H1 (cell line): ENCODE measurements around the gene TRAF3IP3. TPM values are rescaled to one million over a fixed set of nuclear protein-coding genes. Genes with fewer than 3 reads are reported as not detected.

ENCODE experiments used
- CTCF ChIA-PET: fragments of 300-600 bp; sonication (Branson Sonifier 250); formaldehyde crosslinking; loops from one replicate; lab custom pipeline; 2021; ENCODE audit not compliant: partially characterized antibody; lab: Charles Lee
- POLR2A ChIA-PET: fragments of 300-600 bp; sonication (Branson Sonifier 250); formaldehyde crosslinking; loops from one replicate; lab custom pipeline; 2021; ENCODE audit warnings: inconsistent platforms; ENCODE audit not compliant: partially characterized antibody; lab: Charles Lee
- DNase-seq, 2 experiments: peaks; one replicate each; pipeline versions ENCODE4 v3.0.0 to v3.0.0-alpha.2; 2010 to 2022; ENCODE audit warnings: low spot score in 2 of 2, low read depth in 1 of 2, mixed read lengths in 1 of 2
- FAIRE-seq: peaks from 2 replicates; lab custom pipeline; 2011; peaks lifted over from hg19 to GRCh38; lab: Jason Lieb, UNC
- H2AFZ ChIP-seq: 2 replicates; pipeline ENCODE4 v1.8.1; 2012; ENCODE audit warnings: low read length, inconsistent platforms
- H2AK5ac ChIP-seq: 2 replicates; pipeline ENCODE4 v1.6.1; 2013; ENCODE audit warnings: low read depth, low read length
- H2BK120ac ChIP-seq: replicated peaks from 2 replicates; pipeline ENCODE3; 2013; ENCODE audit warnings: low read depth, low read length, inconsistent platforms
- H2BK12ac ChIP-seq: 2 replicates; pipeline ENCODE4 v1.6.1; 2013; ENCODE audit warnings: low read depth, low read length
- H2BK15ac ChIP-seq: 2 replicates; pipeline ENCODE4 v1.6.1; 2013; ENCODE audit warnings: low read length
- H2BK20ac ChIP-seq: 2 replicates; pipeline ENCODE4 v1.6.1; 2013; ENCODE audit warnings: low read length
- H2BK5ac ChIP-seq: 2 replicates; pipeline ENCODE4 v1.6.1; 2013; ENCODE audit warnings: low read depth, low read length
- H3K14ac ChIP-seq: 2 replicates; pipeline ENCODE4 v1.6.1; 2013; ENCODE audit warnings: inconsistent platforms; ENCODE audit not compliant: insufficient read length
- H3K18ac ChIP-seq: 2 replicates; pipeline ENCODE4 v1.6.1; 2013; ENCODE audit warnings: low read length; ENCODE audit errors: extremely low read depth
- H3K23ac ChIP-seq: 2 replicates; pipeline ENCODE4 v1.6.1; 2013; ENCODE audit warnings: inconsistent platforms; ENCODE audit not compliant: insufficient read length
- H3K23me2 ChIP-seq: 2 replicates; pipeline ENCODE4 v1.6.1; 2013; ENCODE audit warnings: low read depth, low read length
- H3K27ac ChIP-seq: 2 replicates; pipeline ENCODE4 v1.6.1; 2011; ENCODE audit warnings: low read depth, low read length, inconsistent platforms
- H3K27me3 ChIP-seq, 4 experiments: replicated peaks in 1 of 4; 1 replicate in 1 of 4; 2 replicates in 3 of 4; pipeline versions ENCODE4 v1.6.1 to v1.8.1; 2011 to 2013; ENCODE audit warnings: low read length in 3 of 4, mild to moderate bottlenecking in 3 of 4, inconsistent platforms in 2 of 4, mixed read lengths in 2 of 4, moderate library complexity in 1 of 4; ENCODE audit not compliant: control insufficient read depth in 3 of 4, insufficient read depth in 3 of 4; ENCODE audit errors: extremely low read depth in 1 of 4
- H3K36me3 ChIP-seq, 4 experiments: 2 replicates each; pipeline versions ENCODE4 v1.6.1 to v1.8.1; 2011 to 2013; ENCODE audit warnings: mild to moderate bottlenecking in 4 of 4, low read length in 3 of 4, moderate library complexity in 2 of 4, control low read depth in 1 of 4, inconsistent platforms in 1 of 4; ENCODE audit not compliant: insufficient read depth in 4 of 4, control insufficient read depth in 2 of 4
- H3K4ac ChIP-seq: replicated peaks from 2 replicates; pipeline ENCODE3; 2013; ENCODE audit warnings: low read length, low read depth, mixed read lengths, inconsistent platforms; ENCODE audit not compliant: insufficient read length
- H3K4me1 ChIP-seq, 4 experiments: replicated peaks in 1 of 4; 1 replicate in 1 of 4; 2 replicates in 3 of 4; pipeline versions ENCODE4 v1.6.1 to v1.8.1; 2011 to 2013; ENCODE audit warnings: low read length in 3 of 4, inconsistent platforms in 2 of 4, mixed read lengths in 1 of 4; ENCODE audit not compliant: insufficient read depth in 4 of 4, control insufficient read depth in 3 of 4
- H3K4me2 ChIP-seq, 2 experiments: 2 replicates each; pipeline versions ENCODE4 v1.6.1 to v1.8.1; 2011 to 2013; ENCODE audit warnings: low read depth in 2 of 2, low read length in 2 of 2, control low read depth in 1 of 2, inconsistent platforms in 1 of 2, mild to moderate bottlenecking in 1 of 2; ENCODE audit not compliant: insufficient read depth in 1 of 2
- H3K4me3 ChIP-seq, 4 experiments: fragments of 200-600, 300-600 bp in 1 of 4; sonication (generic), shearing (Covaris generic), sonication (Bioruptor Twin) in 1 of 4; 2 replicates each; pipeline versions ENCODE4 v1.5.1 to v1.8.1; 2011 to 2016; ENCODE audit warnings: low read length in 4 of 4, low read depth in 3 of 4, control low read depth in 2 of 4, inconsistent platforms in 2 of 4, mild to moderate bottlenecking in 2 of 4, mixed read lengths in 1 of 4, moderate library complexity in 1 of 4; ENCODE audit not compliant: insufficient read depth in 2 of 4; ENCODE audit errors: extremely low read depth in 1 of 4
- H3K56ac ChIP-seq: replicated peaks from 2 replicates; pipeline ENCODE3; 2013; ENCODE audit warnings: low read depth, mild to moderate bottlenecking, mixed read lengths, low read length, inconsistent platforms; ENCODE audit not compliant: insufficient read length
- H3K79me1 ChIP-seq: 2 replicates; pipeline ENCODE4 v1.6.1; 2013; ENCODE audit warnings: low read depth, low read length, control low read depth
- H3K79me2 ChIP-seq, 2 experiments: 2 replicates each; pipeline versions ENCODE4 v1.6.1 to v1.8.1; 2012 to 2013; ENCODE audit warnings: low read length in 2 of 2, mild to moderate bottlenecking in 2 of 2, inconsistent platforms in 1 of 2; ENCODE audit not compliant: insufficient read depth in 2 of 2, control insufficient read depth in 1 of 2
- H3K9ac ChIP-seq, 4 experiments: replicated peaks in 1 of 4; 1 replicate in 1 of 4; 2 replicates in 3 of 4; pipeline versions ENCODE4 v1.6.1 to v1.8.1; 2011 to 2013; ENCODE audit warnings: low read depth in 3 of 4, low read length in 3 of 4, control low read depth in 2 of 4, mild to moderate bottlenecking in 2 of 4, moderate library complexity in 2 of 4, inconsistent platforms in 1 of 4; ENCODE audit errors: extremely low read depth in 1 of 4
- H3K9me3 ChIP-seq, 2 experiments: 2 replicates each; pipeline versions ENCODE4 v1.6.1 to v1.8.1; 2012 to 2013; ENCODE audit warnings: mild to moderate bottlenecking in 2 of 2, moderate library complexity in 2 of 2, control low read depth in 1 of 2, inconsistent platforms in 1 of 2, low read depth in 1 of 2, low read length in 1 of 2, mixed read lengths in 1 of 2; ENCODE audit not compliant: insufficient read depth in 2 of 2
- H4K20me1 ChIP-seq, 2 experiments: replicated peaks in 1 of 2; 2 replicates each; pipeline versions ENCODE3 to v1.8.1; 2011 to 2013; ENCODE audit warnings: inconsistent platforms in 2 of 2, low read length in 2 of 2, mild to moderate bottlenecking in 1 of 2; ENCODE audit not compliant: insufficient read depth in 2 of 2, control insufficient read depth in 1 of 2
- H4K5ac ChIP-seq: 2 replicates; pipeline ENCODE4 v1.6.1; 2013; ENCODE audit warnings: low read length, low read depth, mixed read lengths, inconsistent platforms; ENCODE audit not compliant: insufficient read length
- H4K8ac ChIP-seq: 2 replicates; pipeline ENCODE4 v1.8.0; 2013; ENCODE audit warnings: mild to moderate bottlenecking, moderate library complexity, low read length, inconsistent platforms; ENCODE audit not compliant: insufficient read depth; ENCODE audit errors: extremely low read depth
- H4K91ac ChIP-seq: replicated peaks from 2 replicates; pipeline ENCODE3; 2013; ENCODE audit warnings: low read length, mixed read lengths, inconsistent platforms; ENCODE audit not compliant: insufficient read length
- CHD1 ChIP-seq: IDR thresholded peaks from 2 replicates; pipeline ENCODE4 v1.6.1; 2012; ENCODE audit warnings: low read depth, low read length, improper control_type of control experiment
- CREB1 ChIP-seq: IDR thresholded peaks from 2 replicates; pipeline ENCODE4 v1.6.1; 2012; ENCODE audit warnings: inconsistent platforms
- CTBP2 ChIP-seq: IDR thresholded peaks from 2 replicates; pipeline ENCODE4 v1.7.0; 2011; ENCODE audit warnings: borderline replicate concordance, mild to moderate bottlenecking, moderate library complexity, mixed read lengths, low read length; ENCODE audit not compliant: insufficient read depth, insufficient read length
- KDM1A ChIP-seq: fragments of 200-600, 300-600 bp; sonication (generic); IDR thresholded peaks from 2 replicates; pipeline ENCODE4 v1.7.1; 2016; ENCODE audit warnings: mild to moderate bottlenecking, low read length, borderline replicate concordance
- MAFK ChIP-seq: IDR thresholded peaks from 2 replicates; pipeline ENCODE4 v1.6.1; 2012; ENCODE audit warnings: low read depth, mild to moderate bottlenecking, improper control_type of control experiment, low read length
- MAX ChIP-seq: IDR thresholded peaks from 2 replicates; pipeline ENCODE4 v1.6.1; 2012; ENCODE audit warnings: inconsistent platforms
- POLR2A ChIP-seq, 2 experiments: IDR thresholded peaks; 1 replicate in 1 of 2; 2 replicates in 1 of 2; pipeline ENCODE4 v1.6.1; 2011; ENCODE audit warnings: low read depth in 2 of 2, low read length in 2 of 2, mild to moderate bottlenecking in 2 of 2; ENCODE audit errors: control extremely low read depth in 1 of 2
- RBBP5 ChIP-seq: IDR thresholded peaks from 2 replicates; pipeline ENCODE4 v1.7.1; 2012; ENCODE audit warnings: low read depth, mild to moderate bottlenecking, inconsistent platforms, low read length, moderate library complexity, borderline replicate concordance
- RFX5 ChIP-seq: IDR thresholded peaks from 2 replicates; pipeline ENCODE4 v1.6.1; 2011; ENCODE audit warnings: low read depth, low read length, improper control_type of control experiment, borderline replicate concordance
- SRF ChIP-seq: IDR thresholded peaks from 2 replicates; pipeline ENCODE4 v1.6.1; 2011; ENCODE audit warnings: mild to moderate bottlenecking, low read depth, low read length, moderate library complexity
- TBP ChIP-seq: IDR thresholded peaks from 2 replicates; pipeline ENCODE4 v1.6.1; 2011; ENCODE audit warnings: low read depth, low read length, improper control_type of control experiment
- ZNF274 ChIP-seq: IDR thresholded peaks from 2 replicates; pipeline ENCODE4 v1.7.0; 2012; ENCODE audit warnings: low read length, borderline replicate concordance; ENCODE audit errors: extremely low read depth
- WGBS, 2 experiments: shearing (Covaris generic) in 1 of 2; methylation state at CpG; one replicate each; pipeline versions ENCODE4 v1.1.6 to v1.1.7; 2013 to 2015; ENCODE audit warnings: low lambda C conversion rate in 2 of 2, mixed read lengths in 2 of 2, inconsistent platforms in 1 of 2, low coverage in 1 of 2, missing lambda C conversion rate in 1 of 2; ENCODE audit not compliant: insufficient replicate concordance in 2 of 2, insufficient coverage in 1 of 2, insufficient read length in 1 of 2; ENCODE audit errors: extremely low coverage in 1 of 2, missing lambda C conversion rate in 1 of 2; 5-methylcytosine and 5-hydroxymethylcytosine counted together
- polyA plus RNA-seq, 7 experiments: library from polyadenylated mRNA; depleted of rRNA in 3 of 7; stranded (reverse) in 5 of 7; unstranded in 2 of 7; fragments of >200 nt in 5 of 7; fragments of 200-250 nt in 2 of 7; gene quantifications; 1 replicate in 5 of 7; 2 replicates in 1 of 7; 4 replicates in 1 of 7; pipeline versions ENCODE4 v1.2.1 to v1.2.3, GENCODE V29; 2011 to 2013; ENCODE audit warnings: missing spikeins in 2 of 7, mixed read lengths in 2 of 7
- total RNA-seq: library from RNA; stranded (reverse); fragmentation: NEBNext Ultra II Directional; extraction: Animal tissue kit (Norgen Biotek cat#: 25700); gene quantifications from 2 replicates; pipeline ENCODE4 v1.2.1, GENCODE V29; 2021
- TF ChIP-seq, protein P1 (sequence below): IDR thresholded peaks from 2 replicates; pipeline ENCODE4 v1.6.1; 2012; ENCODE audit warnings: inconsistent platforms

Gene TRAF3IP3
- total and polyA plus RNA-seq, 2 of the 8 experiments (the other 6 are each of a cell fraction or from before 2014, with no cell fraction given), result not detected

- Histone ChIP-seq H3K4me2 (no peak overlapping the region), H3K9me3 (no peaks in the 10 kb centered on the region), H3K27ac (no peak overlapping the region), H4K5ac (no peak overlapping the region), H3K14ac (no peak overlapping the region), H2BK5ac (no peak overlapping the region), H3K9ac (no peak overlapping the region), H3K4me1 (0 out of 7 replicates have a peak, but pooled peaks cover 0 to 3% (median 0%) of the 10 kb centered on the region in 4 experiments), H4K8ac (no peak overlapping the region), H2BK120ac (no peak overlapping the region), H3K27me3 (no peaks in the 10 kb centered on the region; a peak in 1 of 7 replicates), H4K20me1 (no peaks in the 10 kb centered on the region), H3K79me2 (no peaks in the 10 kb centered on the region), H3K18ac (no peak overlapping the region), H2BK20ac (no peak overlapping the region), H3K4ac (no peak overlapping the region), H3K23ac (no peak overlapping the region), H2BK15ac (no peak overlapping the region), H2AK5ac (no peak overlapping the region), H4K91ac (no peak overlapping the region), H2BK12ac (no peak overlapping the region), H3K56ac (no peak overlapping the region), H3K23me2 (no peaks in the 10 kb centered on the region), H3K36me3 (no peaks in the 10 kb centered on the region), H3K79me1 (no peaks in the 10 kb centered on the region), H3K4me3 (no peak overlapping the region), H2AFZ (no peak overlapping the region)
- WGBS, 2 experiments, result 83% methylated on average over 8 of the region's 8 CpGs; no CpG with 5 or more reads in 1 of the 2 experiments
- no peak for DNase-seq
- ChIA-PET CTCF (no interaction called here), POLR2A (no interaction called here)
- FAIRE-seq, result no peak
- TF ChIP-seq CHD1, result no peak
- no peak for TF ChIP-seq MAFK
- TF ChIP-seq POLR2A (IDR thresholded peaks at IDR 0.05; ENCODE audit: control extremely low read depth in 1 of 2, low read depth in 2 of 2, low read length in 2 of 2), result no peak
- TF ChIP-seq MAX, result no peak
- no peak for TF ChIP-seq RFX5
- no peak for TF ChIP-seq TBP
- TF ChIP-seq, protein P1, sequence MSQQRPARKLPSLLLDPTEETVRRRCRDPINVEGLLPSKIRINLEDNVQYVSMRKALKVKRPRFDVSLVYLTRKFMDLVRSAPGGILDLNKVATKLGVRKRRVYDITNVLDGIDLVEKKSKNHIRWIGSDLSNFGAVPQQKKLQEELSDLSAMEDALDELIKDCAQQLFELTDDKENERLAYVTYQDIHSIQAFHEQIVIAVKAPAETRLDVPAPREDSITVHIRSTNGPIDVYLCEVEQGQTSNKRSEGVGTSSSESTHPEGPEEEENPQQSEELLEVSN, result no peak
- TF ChIP-seq ZNF274, result no peak
- TF ChIP-seq CREB1, result no peak
- TF ChIP-seq RBBP5, result no peak
- TF ChIP-seq SRF, result no peak
- no peak for TF ChIP-seq KDM1A
- no peak for TF ChIP-seq CTBP2
These were observed 13.3 kb upstream of the TRAF3IP3 start for GRCh38 chr1:209742409-209743144.
